ENCODE results near the gene PCMT1. TPM values are rescaled to one million over a fixed set of nuclear protein-coding genes. Genes with fewer than 3 reads are reported as not detected.

The PCMT1 gene
- total and polyA plus RNA-seq, 9 of the 15 experiments (the other 6 are each of a cell fraction or from before 2014, with no cell fraction given) = 217 to 541 (median 327) TPM

DNA sequence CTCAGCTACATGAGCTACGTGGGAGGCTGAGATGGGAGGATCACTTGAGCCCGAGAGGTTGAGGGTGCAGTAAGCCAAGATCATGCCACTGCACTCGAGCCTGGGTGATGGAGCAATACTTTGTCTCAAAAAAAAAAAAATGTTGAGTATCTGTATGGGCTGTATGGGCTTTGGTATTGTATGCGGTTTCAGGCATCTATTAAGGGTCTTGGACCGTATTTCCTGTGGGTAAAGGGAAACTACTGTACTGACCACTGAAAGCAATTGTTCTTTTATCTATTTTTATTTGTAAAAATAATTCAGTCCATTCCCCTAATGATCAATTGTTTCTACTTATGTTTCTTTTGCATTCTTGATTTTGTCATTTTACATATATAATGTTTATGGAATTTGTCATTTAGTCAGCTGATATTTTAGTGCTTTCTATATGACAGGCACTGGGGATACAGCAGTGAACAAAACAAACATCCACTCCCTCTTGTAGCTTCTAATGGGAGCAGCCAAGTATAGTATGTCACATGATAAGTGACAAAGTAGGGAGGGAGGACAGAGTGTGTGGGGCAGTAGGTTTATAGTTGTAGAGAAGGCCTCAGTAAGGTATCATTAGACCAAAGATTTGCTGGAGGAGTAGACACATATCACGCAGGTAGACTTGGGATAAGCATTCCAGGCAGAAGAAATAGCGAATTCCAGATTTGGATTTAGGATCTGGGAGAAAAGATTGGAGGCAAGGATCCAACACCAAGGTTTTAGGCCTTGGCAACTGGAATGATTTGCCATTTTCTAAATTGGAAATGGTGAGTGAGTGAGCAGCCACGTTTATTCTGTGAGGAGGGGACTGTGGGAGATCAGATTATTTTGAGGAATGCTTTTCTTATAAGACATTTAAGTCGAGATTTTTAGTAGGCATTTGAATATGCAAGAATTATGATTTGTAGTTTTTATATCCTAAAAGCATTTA lies 6.0 kb downstream of the PCMT1 start:
- H2AFZ ChIP-seq (ENCODE audit: low read depth, low read length) = no peak overlapping the region
- DNase-seq (ENCODE audit: extremely low read depth in 1 of 4, low spot score in 3 of 4) = peak in 3 of 4 experiments; percentile 22 to 42 (median 37)
- peak overlapping the region; percentile 53; the same call in 1 of the 3 replicates for H3K27ac ChIP-seq (ENCODE audit: extremely low read depth, low read depth, low read length)
- peaks cover 20 to 31% of the 10 kb centered on the region in 2 experiments for H3K4me1 ChIP-seq (replicated peaks in 1 of 2; ENCODE audit: control insufficient read depth in 2 of 2, insufficient read depth in 2 of 2, low read length in 2 of 2)
- H3K27me3 ChIP-seq (ENCODE audit: control insufficient read depth in 2 of 2, insufficient read depth in 2 of 2, low read length in 2 of 2) = no peaks in the 10 kb centered on the region
- H4K20me1 ChIP-seq (replicated peaks; ENCODE audit: control insufficient read depth, insufficient read depth, low read length) = peaks cover 12% of the 10 kb centered on the region
- intact Hi-C loops (cut with micrococcal nuclease) = no loop called here
- no peak for FAIRE-seq
- peak; percentile 68 for ATAC-seq
- peaks cover 99% of the 10 kb centered on the region for H3K79me2 ChIP-seq (ENCODE audit: control insufficient read depth, insufficient read depth, low read length)
- in situ Hi-C loops (cut with MboI) = no loop called here
- CTCF ChIA-PET (ENCODE audit: low intra/inter-chr PET ratio) = no interaction called here
- H3K9me3 ChIP-seq (replicated peaks; ENCODE audit: control insufficient read depth, insufficient read depth, low read depth, low read length) = 0 out of 2 replicates have a peak, but pooled peaks cover 2% of the 10 kb centered on the region
- peaks cover 66% of the 10 kb centered on the region for H3K36me3 ChIP-seq (ENCODE audit: control insufficient read depth, insufficient read depth, low read length)
- no peaks in the 10 kb centered on the region for H3K9me1 ChIP-seq (ENCODE audit: control insufficient read depth, insufficient read depth, low read length)
- H3K4me2 ChIP-seq (ENCODE audit: insufficient read depth, low read length) = no peak overlapping the region
- peak overlapping the region in 1 of 2 experiments; percentile 15; a peak in 1 of 4 replicates for H3K9ac ChIP-seq (ENCODE audit: insufficient read depth in 1 of 2, low read depth in 2 of 2, low read length in 2 of 2)
- POLR2A ChIA-PET = interaction anchor here (0.6 to 1.1 kb wide), 5 partner anchors 9 to 210 kb away, joined by 3 to 6 read pairs (median 4); partner anchors contain the start of gene PPIL4
- H3K4me3 ChIP-seq = no peak overlapping the region
- 71% methylated on average over 9 of the region's 9 CpGs for WGBS (ENCODE audit: insufficient coverage, low coverage, missing lambda C conversion rate)
- BruUV-seq (replicated peaks) = no TSS peak
- TF ChIP-seq, protein P1, sequence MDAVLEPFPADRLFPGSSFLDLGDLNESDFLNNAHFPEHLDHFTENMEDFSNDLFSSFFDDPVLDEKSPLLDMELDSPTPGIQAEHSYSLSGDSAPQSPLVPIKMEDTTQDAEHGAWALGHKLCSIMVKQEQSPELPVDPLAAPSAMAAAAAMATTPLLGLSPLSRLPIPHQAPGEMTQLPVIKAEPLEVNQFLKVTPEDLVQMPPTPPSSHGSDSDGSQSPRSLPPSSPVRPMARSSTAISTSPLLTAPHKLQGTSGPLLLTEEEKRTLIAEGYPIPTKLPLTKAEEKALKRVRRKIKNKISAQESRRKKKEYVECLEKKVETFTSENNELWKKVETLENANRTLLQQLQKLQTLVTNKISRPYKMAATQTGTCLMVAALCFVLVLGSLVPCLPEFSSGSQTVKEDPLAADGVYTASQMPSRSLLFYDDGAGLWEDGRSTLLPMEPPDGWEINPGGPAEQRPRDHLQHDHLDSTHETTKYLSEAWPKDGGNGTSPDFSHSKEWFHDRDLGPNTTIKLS (IDR thresholded peaks at IDR 0.05; ENCODE audit: borderline replicate concordance, low read depth) = no peak
- TF ChIP-seq, protein P2, sequence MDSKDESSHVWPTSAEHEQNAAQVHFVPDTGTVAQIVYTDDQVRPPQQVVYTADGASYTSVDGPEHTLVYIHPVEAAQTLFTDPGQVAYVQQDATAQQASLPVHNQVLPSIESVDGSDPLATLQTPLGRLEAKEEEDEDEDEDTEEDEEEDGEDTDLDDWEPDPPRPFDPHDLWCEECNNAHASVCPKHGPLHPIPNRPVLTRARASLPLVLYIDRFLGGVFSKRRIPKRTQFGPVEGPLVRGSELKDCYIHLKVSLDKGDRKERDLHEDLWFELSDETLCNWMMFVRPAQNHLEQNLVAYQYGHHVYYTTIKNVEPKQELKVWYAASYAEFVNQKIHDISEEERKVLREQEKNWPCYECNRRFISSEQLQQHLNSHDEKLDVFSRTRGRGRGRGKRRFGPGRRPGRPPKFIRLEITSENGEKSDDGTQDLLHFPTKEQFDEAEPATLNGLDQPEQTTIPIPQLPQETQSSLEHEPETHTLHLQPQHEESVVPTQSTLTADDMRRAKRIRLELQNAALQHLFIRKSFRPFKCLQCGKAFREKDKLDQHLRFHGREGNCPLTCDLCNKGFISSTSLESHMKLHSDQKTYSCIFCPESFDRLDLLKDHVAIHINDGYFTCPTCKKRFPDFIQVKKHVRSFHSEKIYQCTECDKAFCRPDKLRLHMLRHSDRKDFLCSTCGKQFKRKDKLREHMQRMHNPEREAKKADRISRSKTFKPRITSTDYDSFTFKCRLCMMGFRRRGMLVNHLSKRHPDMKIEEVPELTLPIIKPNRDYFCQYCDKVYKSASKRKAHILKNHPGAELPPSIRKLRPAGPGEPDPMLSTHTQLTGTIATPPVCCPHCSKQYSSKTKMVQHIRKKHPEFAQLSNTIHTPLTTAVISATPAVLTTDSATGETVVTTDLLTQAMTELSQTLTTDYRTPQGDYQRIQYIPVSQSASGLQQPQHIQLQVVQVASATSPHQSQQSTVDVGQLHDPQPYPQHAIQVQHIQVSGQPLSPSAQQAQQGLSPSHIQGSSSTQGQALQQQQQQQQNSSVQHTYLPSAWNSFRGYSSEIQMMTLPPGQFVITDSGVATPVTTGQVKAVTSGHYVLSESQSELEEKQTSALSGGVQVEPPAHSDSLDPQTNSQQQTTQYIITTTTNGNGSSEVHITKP (IDR thresholded peaks at IDR 0.05; ENCODE audit: partially characterized antibody) = peak; percentile 68
- TF ChIP-seq HDAC1 (IDR thresholded peaks at IDR 0.05) (peak in 1 of 2 experiments; percentile 20; a peak in 1 of 4 replicates), ARID1B (IDR thresholded peaks at IDR 0.05) (no peak), POLR2AphosphoS2 (IDR thresholded peaks at IDR 0.05; ENCODE audit: low read length) (no peak), CEBPB (tag; IDR thresholded peaks at IDR 0.05) (0 out of 2 replicates have a peak, but pooled peaks have one; percentile 12), ZNF76 (CRISPR knock-in tag; IDR thresholded peaks at IDR 0.05; ENCODE audit: borderline replicate concordance) (no peak), TOE1 (IDR thresholded peaks at IDR 0.05; ENCODE audit: borderline replicate concordance) (peak; percentile 86), TOE1 (CRISPR knock-in tag; IDR thresholded peaks at IDR 0.05; ENCODE audit: borderline replicate concordance, low read depth) (no peak), FOSL1 (tag; conservative IDR thresholded peaks at IDR 0.05) (no peak)
- TF ChIP-seq, protein P3, sequence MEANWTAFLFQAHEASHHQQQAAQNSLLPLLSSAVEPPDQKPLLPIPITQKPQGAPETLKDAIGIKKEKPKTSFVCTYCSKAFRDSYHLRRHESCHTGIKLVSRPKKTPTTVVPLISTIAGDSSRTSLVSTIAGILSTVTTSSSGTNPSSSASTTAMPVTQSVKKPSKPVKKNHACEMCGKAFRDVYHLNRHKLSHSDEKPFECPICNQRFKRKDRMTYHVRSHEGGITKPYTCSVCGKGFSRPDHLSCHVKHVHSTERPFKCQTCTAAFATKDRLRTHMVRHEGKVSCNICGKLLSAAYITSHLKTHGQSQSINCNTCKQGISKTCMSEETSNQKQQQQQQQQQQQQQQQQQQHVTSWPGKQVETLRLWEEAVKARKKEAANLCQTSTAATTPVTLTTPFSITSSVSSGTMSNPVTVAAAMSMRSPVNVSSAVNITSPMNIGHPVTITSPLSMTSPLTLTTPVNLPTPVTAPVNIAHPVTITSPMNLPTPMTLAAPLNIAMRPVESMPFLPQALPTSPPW (CRISPR knock-in tag; IDR thresholded peaks at IDR 0.05) = peak; percentile 54
